Caco-2 (cell line): ENCODE measurements around the gene PSMD11. TPM values are rescaled to one million over a fixed set of nuclear protein-coding genes. Genes with fewer than 3 reads are reported as not detected.

Experiments
- BruUV-seq: library from RNA; stranded (reverse); fragments of 400-500 nt; replicated peaks from 2 replicates; lab custom pipeline; 2021; lab: Mats Ljungman, UMichigan
- CTCF ChIA-PET: fragments of 300-600 bp; sonication (Branson Sonifier 250); formaldehyde crosslinking; loops from one replicate; lab custom pipeline; 2022; ENCODE audit warnings: antibody characterized with exemption; lab: Charles Lee
- POLR2A ChIA-PET: fragments of 300-600 bp; sonication (Branson Sonifier 250); formaldehyde crosslinking; loops from one replicate; lab custom pipeline; 2022; ENCODE audit warnings: antibody characterized with exemption; lab: Charles Lee
- DNase-seq, 2 experiments: peaks; one replicate each; pipeline versions ENCODE4 v3.0.0 to v3.0.0-alpha.2; 2020 to 2022
- H3K27me3 ChIP-seq: replicated peaks from 2 replicates; pipeline ENCODE4 v1.6.0; 2011; ENCODE audit warnings: low read length; ENCODE audit not compliant: control insufficient read depth, insufficient read depth
- H3K36me3 ChIP-seq: 2 replicates; pipeline ENCODE4 v1.5.1; 2011; ENCODE audit warnings: low read length; ENCODE audit not compliant: control insufficient read depth, insufficient read depth
- H3K4me1 ChIP-seq: fragments of 250-450 bp; sonication (Bioruptor Pico); 2 replicates; pipeline ENCODE4 v1.5.1; 2020; ENCODE audit warnings: mild to moderate bottlenecking
- H3K4me3 ChIP-seq: 2 replicates; pipeline ENCODE4 v1.5.1; 2011; ENCODE audit warnings: low read depth, mild to moderate bottlenecking, control low read depth, low read length
- H3K9me3 ChIP-seq: fragments of 250-450 bp; sonication (Bioruptor Pico); 2 replicates; pipeline ENCODE4 v1.5.1; 2020; ENCODE audit warnings: mild to moderate bottlenecking, moderate library complexity
- H3K27ac Mint-ChIP-seq: one replicate; pipeline ENCODE4 v1.8.0; 2022; ENCODE audit warnings: mixed read lengths; ENCODE audit not compliant: unreplicated experiment
- H3K27me3 Mint-ChIP-seq: one replicate; pipeline ENCODE4 v1.8.0; 2022; ENCODE audit warnings: mixed read lengths; ENCODE audit not compliant: insufficient read depth, unreplicated experiment
- H3K36me3 Mint-ChIP-seq: one replicate; pipeline ENCODE4 v1.8.0; 2022; ENCODE audit warnings: mild to moderate bottlenecking, mixed read lengths; ENCODE audit not compliant: insufficient read depth, unreplicated experiment
- H3K4me1 Mint-ChIP-seq: one replicate; pipeline ENCODE4 v1.8.0; 2022; ENCODE audit warnings: low read depth, mixed read lengths; ENCODE audit not compliant: unreplicated experiment
- H3K4me3 Mint-ChIP-seq: one replicate; pipeline ENCODE4 v1.8.0; 2022; ENCODE audit warnings: mild to moderate bottlenecking, moderate library complexity, mixed read lengths; ENCODE audit not compliant: unreplicated experiment
- H3K9me3 Mint-ChIP-seq: one replicate; pipeline ENCODE4 v1.8.0; 2022; ENCODE audit warnings: mixed read lengths; ENCODE audit not compliant: unreplicated experiment
- intact Hi-C: fragments of 100-400 bp; cut with micrococcal nuclease; formaldehyde crosslinking; loops from one replicate; pipeline ENCODE4 v1.10.0; 2022; ENCODE audit not compliant: unreplicated experiment
- total RNA-seq: library from RNA; stranded (reverse); gene quantifications from 2 replicates; pipeline ENCODE4 v1.2.3, GENCODE V29; 2022
- TF ChIP-seq, protein P1 (sequence below), 2 experiments: fragments of 200-600 bp in 1 of 2; IDR thresholded peaks; 1 replicate in 1 of 2; 2 replicates in 1 of 2; pipeline versions ENCODE4 v1.5.1 to v1.8.0; 2011 to 2022; ENCODE audit warnings: antibody characterized with exemption in 1 of 2, control low read depth in 1 of 2, inconsistent platforms in 1 of 2, low read depth in 1 of 2, low read length in 1 of 2, mild to moderate bottlenecking in 1 of 2, moderate library complexity in 1 of 2; ENCODE audit not compliant: insufficient read depth in 1 of 2, severe bottlenecking in 1 of 2, unreplicated experiment in 1 of 2

The PSMD11 gene
- total RNA-seq, 1 experiment from 2014 or later = 208 TPM

DNA sequence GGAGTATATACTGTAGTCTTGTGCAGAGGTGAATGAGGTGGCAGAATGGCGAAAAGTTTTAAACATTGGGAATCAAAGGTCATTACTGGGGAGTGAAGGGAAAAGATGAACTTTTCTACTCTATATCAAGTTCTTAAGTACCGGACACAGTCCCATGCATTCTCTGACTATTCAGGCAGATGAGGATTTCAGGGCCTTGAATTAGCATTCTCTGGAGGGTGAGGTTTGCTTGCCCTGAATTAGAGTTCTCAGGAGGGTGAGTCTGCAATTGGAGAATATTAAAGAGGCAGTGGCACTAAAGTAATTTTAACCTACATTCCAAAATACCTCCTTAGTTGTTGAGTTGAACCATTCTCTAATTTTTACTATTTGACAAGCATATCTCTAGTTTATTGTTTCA is 9.1 kb downstream of the PSMD11 start:
- H3K27me3 Mint-ChIP-seq = no peaks in the 10 kb centered on the region
- BruUV-seq = no TSS peak
- ChIA-PET POLR2A (no interaction called here), CTCF (no interaction called here)
- H3K27me3 ChIP-seq = no peaks in the 10 kb centered on the region
- no peaks in the 10 kb centered on the region for H3K9me3 Mint-ChIP-seq
- H3K4me1 Mint-ChIP-seq = no peaks in the 10 kb centered on the region
- no peaks in the 10 kb centered on the region for H3K4me1 ChIP-seq
- no peak overlapping the region for H3K4me3 ChIP-seq
- peaks cover 1% of the 10 kb centered on the region for H3K36me3 ChIP-seq
- DNase-seq = no peak
- H3K9me3 ChIP-seq = no peaks in the 10 kb centered on the region
- intact Hi-C loops = no loop called here
- H3K36me3 Mint-ChIP-seq = peaks cover 96% of the 10 kb centered on the region
- TF ChIP-seq, protein P1, sequence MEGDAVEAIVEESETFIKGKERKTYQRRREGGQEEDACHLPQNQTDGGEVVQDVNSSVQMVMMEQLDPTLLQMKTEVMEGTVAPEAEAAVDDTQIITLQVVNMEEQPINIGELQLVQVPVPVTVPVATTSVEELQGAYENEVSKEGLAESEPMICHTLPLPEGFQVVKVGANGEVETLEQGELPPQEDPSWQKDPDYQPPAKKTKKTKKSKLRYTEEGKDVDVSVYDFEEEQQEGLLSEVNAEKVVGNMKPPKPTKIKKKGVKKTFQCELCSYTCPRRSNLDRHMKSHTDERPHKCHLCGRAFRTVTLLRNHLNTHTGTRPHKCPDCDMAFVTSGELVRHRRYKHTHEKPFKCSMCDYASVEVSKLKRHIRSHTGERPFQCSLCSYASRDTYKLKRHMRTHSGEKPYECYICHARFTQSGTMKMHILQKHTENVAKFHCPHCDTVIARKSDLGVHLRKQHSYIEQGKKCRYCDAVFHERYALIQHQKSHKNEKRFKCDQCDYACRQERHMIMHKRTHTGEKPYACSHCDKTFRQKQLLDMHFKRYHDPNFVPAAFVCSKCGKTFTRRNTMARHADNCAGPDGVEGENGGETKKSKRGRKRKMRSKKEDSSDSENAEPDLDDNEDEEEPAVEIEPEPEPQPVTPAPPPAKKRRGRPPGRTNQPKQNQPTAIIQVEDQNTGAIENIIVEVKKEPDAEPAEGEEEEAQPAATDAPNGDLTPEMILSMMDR (IDR thresholded peaks at IDR 0.05; ENCODE audit: insufficient read depth in 1 of 2, low read depth in 1 of 2, low read length in 1 of 2, severe bottlenecking in 1 of 2, unreplicated experiment in 1 of 2) = no peak
- no peak overlapping the region for H3K4me3 Mint-ChIP-seq
- H3K27ac Mint-ChIP-seq = no peak overlapping the region

DNA sequence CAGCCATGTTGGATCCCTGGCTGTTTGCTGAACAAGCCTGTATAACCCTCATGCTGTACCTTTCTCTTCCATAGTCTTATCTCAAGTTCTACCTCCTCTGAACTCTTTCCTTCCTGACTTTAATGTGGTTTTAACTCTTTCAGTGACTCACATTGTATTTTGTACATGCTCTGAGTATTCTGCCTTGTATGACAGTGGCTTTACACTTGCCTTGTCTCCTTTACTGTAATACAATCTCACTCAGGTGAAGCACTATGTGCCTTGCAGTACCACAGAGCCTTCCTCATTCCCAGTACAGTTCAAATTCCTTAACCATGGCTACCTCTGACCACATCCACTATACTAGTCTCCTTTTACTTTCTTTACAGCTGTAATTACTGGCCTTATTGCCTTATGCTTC is 14.1 kb downstream of the PSMD11 start:
- Histone ChIP-seq H3K4me3 (no peak overlapping the region), H3K36me3 (peaks cover 3% of the 10 kb centered on the region), H3K9me3 (no peaks in the 10 kb centered on the region), H3K4me1 (no peaks in the 10 kb centered on the region), H3K27me3 (no peaks in the 10 kb centered on the region)
- intact Hi-C loops = no loop called here
- no TSS peak for BruUV-seq
- H3K27me3 Mint-ChIP-seq = no peaks in the 10 kb centered on the region
- DNase-seq = no peak
- no peaks in the 10 kb centered on the region for H3K4me1 Mint-ChIP-seq
- H3K27ac Mint-ChIP-seq = no peak overlapping the region
- H3K36me3 Mint-ChIP-seq = peaks cover 92% of the 10 kb centered on the region
- H3K4me3 Mint-ChIP-seq = no peak overlapping the region
- no peaks in the 10 kb centered on the region for H3K9me3 Mint-ChIP-seq
- ChIA-PET CTCF (no interaction called here), POLR2A (interaction anchor here (0.6 kb wide), 1 partner anchor 14 kb away, joined by 3 read pairs; no protein-coding TSS in a partner anchor)
- TF ChIP-seq, protein P1 (IDR thresholded peaks at IDR 0.05; ENCODE audit: insufficient read depth in 1 of 2, low read depth in 1 of 2, low read length in 1 of 2, severe bottlenecking in 1 of 2, unreplicated experiment in 1 of 2) = no peak

DNA sequence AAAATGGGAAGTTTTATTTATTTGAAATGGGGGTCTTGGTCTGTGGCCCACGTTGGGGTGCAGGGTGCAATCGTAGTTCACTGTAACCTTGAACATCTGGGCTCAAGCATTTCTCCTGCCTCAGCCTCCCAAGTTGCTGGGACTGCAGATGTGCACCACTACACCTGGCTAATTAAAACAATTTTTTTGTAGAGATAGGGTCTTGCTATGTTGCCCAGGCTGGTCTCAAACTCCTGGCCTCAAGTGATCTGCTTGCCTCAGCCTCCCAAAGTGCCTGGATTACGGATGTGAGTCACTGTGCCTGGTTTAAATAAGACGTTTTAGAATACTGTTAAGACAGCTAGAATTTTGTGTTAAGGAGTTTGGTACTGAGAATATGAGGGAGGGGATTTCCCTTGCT is 15.7 kb downstream of the PSMD11 start:
- CTCF ChIA-PET = no interaction called here
- POLR2A ChIA-PET = no interaction called here
- BruUV-seq = no TSS peak
- intact Hi-C loops = no loop called here
- peaks cover 87% of the 10 kb centered on the region for H3K36me3 Mint-ChIP-seq
- H3K4me1 Mint-ChIP-seq = no peaks in the 10 kb centered on the region
- Histone ChIP-seq H3K4me3 (no peak overlapping the region), H3K4me1 (no peaks in the 10 kb centered on the region), H3K36me3 (peaks cover 3% of the 10 kb centered on the region), H3K27me3 (no peaks in the 10 kb centered on the region), H3K9me3 (no peaks in the 10 kb centered on the region)
- H3K9me3 Mint-ChIP-seq = no peaks in the 10 kb centered on the region
- TF ChIP-seq, protein P1 (IDR thresholded peaks at IDR 0.05; ENCODE audit: insufficient read depth in 1 of 2, low read depth in 1 of 2, low read length in 1 of 2, severe bottlenecking in 1 of 2, unreplicated experiment in 1 of 2) = no peak
- no peak overlapping the region for H3K4me3 Mint-ChIP-seq
- H3K27ac Mint-ChIP-seq = no peak overlapping the region
- no peaks in the 10 kb centered on the region for H3K27me3 Mint-ChIP-seq
- no peak for DNase-seq
